SKM-1 treated with dmso at 0.1 percent for 144 hours (cell line): ENCODE results near the gene OR7D2.

Experiments
- DNase-seq: peaks from one replicate; lab custom pipeline; 2025; ENCODE audit not compliant: unreplicated experiment; lab: John Stamatoyannopoulos, UW

OR7D2 gene

DNA sequence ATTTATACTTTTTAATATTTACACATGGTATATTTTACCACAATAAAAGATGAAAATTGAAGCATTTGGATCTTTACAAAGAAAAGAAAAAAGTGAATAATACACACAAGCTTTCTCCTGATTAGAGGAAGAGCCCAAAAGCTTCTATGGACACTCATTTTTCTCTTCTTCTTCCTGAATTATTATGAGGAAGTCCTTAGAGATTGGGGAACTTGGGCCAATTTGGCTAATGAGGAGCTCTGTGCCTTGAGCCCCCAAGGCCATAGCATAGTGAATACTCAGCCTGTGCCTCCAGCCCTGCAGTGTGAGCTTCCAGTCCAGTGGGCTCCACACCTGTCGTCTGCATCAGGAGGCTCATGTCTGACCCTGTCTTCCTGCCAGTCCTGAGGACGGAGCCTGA lies 19.3 kb downstream of the OR7D2 start:
- DNase-seq: peak; percentile 20

DNA sequence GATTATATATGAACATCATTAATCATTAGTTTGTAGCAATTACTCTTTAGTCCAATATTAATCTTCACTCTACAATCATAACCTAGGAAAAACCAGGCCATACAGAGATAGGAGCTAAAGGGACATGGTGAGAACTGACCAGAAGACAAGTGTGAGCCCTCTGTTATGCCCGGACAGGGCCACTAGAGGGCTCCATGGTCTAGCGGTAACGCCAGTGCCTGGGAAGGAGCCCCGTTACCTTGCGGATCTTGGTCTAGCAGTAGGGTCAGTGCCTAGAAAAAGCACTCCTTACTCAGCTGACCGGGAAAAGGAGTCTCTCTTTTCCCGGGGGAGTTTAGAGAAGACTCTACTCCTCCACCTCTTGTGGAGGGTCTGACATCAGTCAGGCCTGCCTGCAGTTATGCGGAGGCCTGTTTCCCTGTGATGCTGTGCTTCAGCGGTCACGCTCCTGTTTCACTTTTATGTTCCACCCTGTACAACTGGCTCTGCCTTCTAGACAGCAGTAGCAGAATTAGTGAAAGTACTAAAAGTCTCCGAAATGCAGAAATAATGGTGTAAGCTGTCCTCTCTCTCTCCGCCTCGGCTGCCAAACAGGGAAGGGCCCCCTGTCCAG lies 26.8 kb downstream of the OR7D2 start:
- peak; percentile 15 for DNase-seq

DNA sequence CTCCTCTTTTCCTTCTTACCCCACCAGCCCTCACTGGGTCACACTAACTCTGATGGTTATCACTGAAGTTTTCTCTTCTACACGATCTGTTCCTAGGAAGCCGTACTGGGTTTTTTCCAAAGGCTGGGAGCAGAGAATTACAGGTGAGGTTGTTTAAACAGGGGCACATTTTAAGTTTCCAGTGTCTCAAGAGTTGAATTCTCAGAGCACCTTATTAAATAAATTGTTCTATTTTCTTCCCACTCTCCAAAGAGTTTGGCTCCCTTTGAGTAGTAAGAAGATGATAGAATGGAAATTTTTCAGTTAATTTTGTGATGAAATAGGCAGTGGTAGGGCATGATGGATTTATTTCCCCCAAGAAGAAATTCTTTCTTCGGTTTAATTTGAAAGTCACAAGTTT lies 40.7 kb downstream of the OR7D2 start, which contains the start of gene OR7D4:
TSS of gene OR7D4 (minus strand) at position 101 of the 400 bp plus-strand sequence. CDS start 4,752 bp downstream, outside the sequence.
- DNase-seq: no peak
